ENCODE measurements around the gene OR2A25. TPM values are rescaled to one million over a fixed set of nuclear protein-coding genes. Genes with fewer than 3 reads are reported as not detected.

Gene OR2A25
- polyA plus RNA-seq, 1 donor from 2014 or later, result not detected

- no peak for TF ChIP-seq EP300 (conservative IDR thresholded peaks at IDR 0.05; ENCODE audit: poor library complexity, severe bottlenecking)
- no peak for TF ChIP-seq EZH2 (IDR thresholded peaks at IDR 0.05; ENCODE audit: borderline replicate concordance, insufficient read depth, low read length, poor library complexity, severe bottlenecking)
- TF ChIP-seq TAF1 (IDR thresholded peaks at IDR 0.05; ENCODE audit: low read depth), result no peak
- TF ChIP-seq SMC3 (conservative IDR thresholded peaks at IDR 0.05; ENCODE audit: poor library complexity), result no peak
- no peak for TF ChIP-seq CTCF (IDR thresholded peaks at IDR 0.05; ENCODE audit: poor library complexity, severe bottlenecking)
- TF ChIP-seq POLR2AphosphoS5 (IDR thresholded peaks at IDR 0.05), result no peak
- no peak for TF ChIP-seq RAD21 (conservative IDR thresholded peaks at IDR 0.05)
- TF ChIP-seq MXI1 (conservative IDR thresholded peaks at IDR 0.05; ENCODE audit: poor library complexity, severe bottlenecking), result no peak
- no peak for TF ChIP-seq REST (IDR thresholded peaks at IDR 0.05; ENCODE audit: borderline replicate concordance)
- Histone ChIP-seq H3K79me2 (replicated peaks; ENCODE audit: insufficient read depth, low read length) (no peaks in the 10 kb centered on the region), H2AFZ (ENCODE audit: low read depth, low read length) (no peak overlapping the region), H3K4me2 (ENCODE audit: low read length) (no peak overlapping the region), H3K9ac (ENCODE audit: low read length) (no peak overlapping the region), H4K20me1 (ENCODE audit: insufficient read depth) (no peaks in the 10 kb centered on the region), H3K9me2 (ENCODE audit: insufficient read depth, low read length) (no peaks in the 10 kb centered on the region), H3K27me3 (ENCODE audit: insufficient read depth, low read depth, low read length) (no peaks in the 10 kb centered on the region), H3K36me3 (ENCODE audit: insufficient read depth, low read length) (no peaks in the 10 kb centered on the region), H3K27ac (ENCODE audit: low read length) (no peak overlapping the region), H3K4me3 (ENCODE audit: low read length) (no peak overlapping the region), H3K9me3 (ENCODE audit: low read length) (no peaks in the 10 kb centered on the region), H3F3A (ENCODE audit: insufficient read depth, low read length, poor library complexity, severe bottlenecking) (no peaks in the 10 kb centered on the region)
Measured at GRCh38 chr7:144024213-144024612, 45.4 kb upstream of the OR2A25 start.

- Histone ChIP-seq H3K9me3 (ENCODE audit: low read length) (no peaks in the 10 kb centered on the region), H4K20me1 (ENCODE audit: insufficient read depth) (no peaks in the 10 kb centered on the region), H3K4me2 (ENCODE audit: low read length) (no peak overlapping the region), H3K9me2 (ENCODE audit: insufficient read depth, low read length) (no peaks in the 10 kb centered on the region), H3K4me3 (ENCODE audit: low read length) (no peak overlapping the region), H3F3A (ENCODE audit: insufficient read depth, low read length, poor library complexity, severe bottlenecking) (no peaks in the 10 kb centered on the region), H3K79me2 (replicated peaks; ENCODE audit: insufficient read depth, low read length) (no peaks in the 10 kb centered on the region), H3K27me3 (ENCODE audit: insufficient read depth, low read depth, low read length) (no peaks in the 10 kb centered on the region), H3K36me3 (ENCODE audit: insufficient read depth, low read length) (no peaks in the 10 kb centered on the region), H2AFZ (ENCODE audit: low read depth, low read length) (no peak overlapping the region), H3K27ac (ENCODE audit: low read length) (no peak overlapping the region), H3K9ac (ENCODE audit: low read length) (no peak overlapping the region)
- TF ChIP-seq REST (IDR thresholded peaks at IDR 0.05; ENCODE audit: borderline replicate concordance) (no peak), RAD21 (conservative IDR thresholded peaks at IDR 0.05) (no peak), TAF1 (IDR thresholded peaks at IDR 0.05; ENCODE audit: low read depth) (no peak), POLR2AphosphoS5 (IDR thresholded peaks at IDR 0.05) (no peak), SMC3 (conservative IDR thresholded peaks at IDR 0.05; ENCODE audit: poor library complexity) (no peak), EP300 (conservative IDR thresholded peaks at IDR 0.05; ENCODE audit: poor library complexity, severe bottlenecking) (no peak), EZH2 (IDR thresholded peaks at IDR 0.05; ENCODE audit: borderline replicate concordance, insufficient read depth, low read length, poor library complexity, severe bottlenecking) (no peak), CTCF (IDR thresholded peaks at IDR 0.05; ENCODE audit: poor library complexity, severe bottlenecking) (no peak), MXI1 (conservative IDR thresholded peaks at IDR 0.05; ENCODE audit: poor library complexity, severe bottlenecking) (no peak)
Measured at GRCh38 chr7:144026203-144026883, 43.3 kb upstream of the OR2A25 start.

Measured in neural cell (in vitro differentiated cells).